GM19452 (cell line): Measurements from ENCODE around the gene PARK7.
"Not testable (repeated sequence)": the region's sequence is repeated elsewhere in the genome, so short reads cannot be mapped to it uniquely, and the experiment has no call there.

Experiments
- ATAC-seq: cut with Tn5 transposase; IDR thresholded peaks from one replicate; pipeline ENCODE4 v1.9.1; 2021; ENCODE audit not compliant: unreplicated experiment

Gene PARK7

GRCh38 chr1:7961216-7962013 is at the start of gene PARK7:
Gene PARK7 (plus strand): TSS chr1:7961711. CDS start chr1:7962786, 1,075 bp downstream.
- ATAC-seq = peak; percentile 97

- no peak for ATAC-seq
These were observed 49.4 kb upstream of the PARK7 start for GRCh38 chr1:7912145-7912544.

- no peak for ATAC-seq
These were observed 48.6 kb upstream of the PARK7 start for GRCh38 chr1:7912743-7913557.

- no peak for ATAC-seq
These were observed 45.5 kb upstream of the PARK7 start for GRCh38 chr1:7915826-7916500.

- no peak for ATAC-seq
These were observed 45.0 kb upstream of the PARK7 start for GRCh38 chr1:7916501-7916830.

- not testable (repeated sequence) for ATAC-seq
These were observed 43.5 kb upstream of the PARK7 start for GRCh38 chr1:7917971-7918370.

GRCh38 chr1:7919880-7920279 is 41.6 kb upstream of the PARK7 start:
- ATAC-seq = no peak

- no peak for ATAC-seq
These were observed 39.7 kb upstream of the PARK7 start for GRCh38 chr1:7921796-7922195.

- no peak for ATAC-seq
These were observed 39.2 kb upstream of the PARK7 start for GRCh38 chr1:7922301-7922700.

- ATAC-seq = not testable (repeated sequence)
These were observed 34.5 kb upstream of the PARK7 start for GRCh38 chr1:7927061-7927460.

- ATAC-seq = no peak
These were observed 33.3 kb upstream of the PARK7 start for GRCh38 chr1:7928247-7928646.

GRCh38 chr1:7929637-7930036 is 31.9 kb upstream of the PARK7 start:
- no peak for ATAC-seq

- ATAC-seq = no peak
These were observed 30.7 kb upstream of the PARK7 start for GRCh38 chr1:7930645-7931445.

- ATAC-seq = no peak
These were observed 30.1 kb upstream of the PARK7 start for GRCh38 chr1:7931446-7931812.

- ATAC-seq = no peak
These were observed 28.9 kb upstream of the PARK7 start for GRCh38 chr1:7932524-7933138.

- ATAC-seq = no peak
These were observed 23.4 kb upstream of the PARK7 start for GRCh38 chr1:7938070-7938469.

- no peak for ATAC-seq
These were observed 21.5 kb upstream of the PARK7 start for GRCh38 chr1:7940034-7940433.

GRCh38 chr1:7940745-7941436 is 20.6 kb upstream of the PARK7 start, which contains the start of gene TNFRSF9:
Gene TNFRSF9 (minus strand): TSS chr1:7940839. CDS start chr1:7939994, 845 bp downstream.
- ATAC-seq = no peak

- ATAC-seq = no peak
These were observed 20.1 kb upstream of the PARK7 start for GRCh38 chr1:7941437-7941793.
